Spleen (tissue), 11 donors: ENCODE results near the gene UGT1A10. TPM values are rescaled to one million over a fixed set of nuclear protein-coding genes. Genes with fewer than 3 reads are reported as not detected.
"Not testable (repeated sequence)": the region's sequence is repeated elsewhere in the genome, so short reads cannot be mapped to it uniquely, and the experiment has no call there.

ENCODE experiments used
- DNase-seq: peaks from one replicate; pipeline ENCODE4 v3.0.0-alpha.2; 2020
- H3K27ac ChIP-seq, 8 donors: fragments of 200-600 bp; sonication (generic) in 7 of 8; 1 replicate in 4 of 8; 2 replicates in 4 of 8; pipeline versions ENCODE4 v1.5.0 to v1.8.0; 2016 to 2021; ENCODE audit warnings: inconsistent platforms in 4 of 8, mild to moderate bottlenecking in 4 of 8, moderate library complexity in 1 of 8
- H3K27me3 ChIP-seq, 7 donors: fragments of 200-600 bp; sonication (generic) in 6 of 7; replicated peaks in 1 of 7; 1 replicate in 4 of 7; 2 replicates in 3 of 7; pipeline versions ENCODE4 v1.5.0 to v1.8.0; 2016 to 2021; ENCODE audit warnings: inconsistent platforms in 3 of 7, mild to moderate bottlenecking in 1 of 7
- H3K36me3 ChIP-seq, 6 donors: fragments of 200-600 bp; sonication (generic) in 5 of 6; 1 replicate in 4 of 6; 2 replicates in 2 of 6; pipeline versions ENCODE4 v1.5.0 to v1.8.0; 2016 to 2021; ENCODE audit warnings: inconsistent platforms in 2 of 6
- H3K4me1 ChIP-seq, 6 donors: fragments of 200-600 bp; sonication (generic) in 5 of 6; 1 replicate in 3 of 6; 2 replicates in 3 of 6; pipeline versions ENCODE4 v1.5.0 to v1.8.0; 2016 to 2021; ENCODE audit warnings: inconsistent platforms in 3 of 6
- H3K4me3 ChIP-seq, 8 donors: fragments of 200-600 bp; sonication (generic) in 7 of 8; 1 replicate in 4 of 8; 2 replicates in 4 of 8; pipeline versions ENCODE4 v1.5.0 to v1.8.0; 2016 to 2021; ENCODE audit warnings: inconsistent platforms in 4 of 8, mild to moderate bottlenecking in 4 of 8, moderate library complexity in 2 of 8
- H3K9me3 ChIP-seq, 8 donors: fragments of 200-600 bp; sonication (generic) in 7 of 8; 1 replicate in 4 of 8; 2 replicates in 4 of 8; pipeline versions ENCODE4 v1.5.0 to v1.8.0; 2016 to 2021; ENCODE audit warnings: inconsistent platforms in 4 of 8
- CTCF ChIP-seq, 11 experiments: fragments of 200-600 bp in 7 of 11; fragments of 450-650 bp in 4 of 11; sonication (generic) in 4 of 11; IDR thresholded peaks in 8 of 11; conservative IDR thresholded peaks in 3 of 11; 1 replicate in 7 of 11; 2 replicates in 4 of 11; pipeline versions ENCODE4 v1.4.0 to v1.8.0; 2016 to 2021; ENCODE audit warnings: antibody characterized with exemption in 11 of 11, inconsistent platforms in 4 of 11, mild to moderate bottlenecking in 1 of 11
- POLR2A ChIP-seq, 3 donors: fragments of 450-650 bp; IDR thresholded peaks; one replicate each; pipeline ENCODE4 v1.5.1; 2017; ENCODE audit warnings: antibody characterized with exemption in 3 of 3, mild to moderate bottlenecking in 1 of 3
- POLR2AphosphoS5 ChIP-seq, 3 donors: sonication (generic); formaldehyde crosslinking; IDR thresholded peaks; one replicate each; pipeline ENCODE4 v1.5.1; 2017; ENCODE audit warnings: antibody characterized with exemption in 3 of 3
- WGBS, 5 donors: extraction: QIAGEN DNeasy Blood & Tissue Kit in 3 of 5; methylation state at CpG; one replicate each; pipeline versions ENCODE4 v1.1.5 to v1.1.7; 2013 to 2018; 5-methylcytosine and 5-hydroxymethylcytosine counted together
- intact Hi-C: fragments of 100-400 bp; cut with DNase I; formaldehyde crosslinking; loops from one replicate; pipeline ENCODE4 v1.15.0; 2023; ENCODE audit warnings: low total_unique reads
- polyA plus RNA-seq, 3 donors: library from polyadenylated mRNA; stranded (reverse); fragments of 200-250 nt; gene quantifications; one replicate each; pipeline ENCODE4 v1.2.1, GENCODE V29; 2013
- total RNA-seq, 7 donors: library from RNA; depleted of rRNA in 3 of 7; stranded (reverse); fragments of >200 nt in 3 of 7; fragmentation: NEBNext Ultra II Directional in 4 of 7; extraction: Animal tissue kit (Norgen Biotek cat#: 25700) in 4 of 7; gene quantifications; one replicate each; pipeline versions ENCODE4 v1.1.0 to v1.2.1, GENCODE V29; 2016 to 2021
- donor health status: healthy with polysubstance abuse.
- donor health status: DM: no; HTN: no; CAD: no; lungs with moderate emphysema.
- donor health status: DM: no; HTN: no; CAD: no.
- donor health status: Bipolar disorder and iron deficiency.
- donor health status: healthy.
- donor health status: DM: no; HTN: no; CAD: no.
- donor health status: DM: yes; HTN: yes; CAD: no.

Gene UGT1A10
- total and polyA plus RNA-seq, 10 donors: 0.03 TPM; not detected in 9

- no peak for DNase-seq
- H3K9me3 ChIP-seq: peaks cover 0 to 23% (median 16%) of the 10 kb centered on the region in 8 donors
- H3K27ac ChIP-seq: no peak overlapping the region
- whole genome bisulfite sequencing, 5 donors: 86 to 95% (median 92%) methylated on average over 6 of the region's 6 CpGs
- H3K4me1 ChIP-seq: no peaks in the 10 kb centered on the region
- intact Hi-C loops: no loop called here
- TF ChIP-seq CTCF (IDR thresholded peaks at IDR 0.05 in 8 of 11, conservative IDR thresholded peaks at IDR 0.05 in 3 of 11): no peak
- TF ChIP-seq POLR2AphosphoS5 (IDR thresholded peaks at IDR 0.05): no peak
- TF ChIP-seq POLR2A (IDR thresholded peaks at IDR 0.05): no peak
- peaks cover 0 to 7% (median 0%) of the 10 kb centered on the region in 7 donors for H3K27me3 ChIP-seq
- no peak overlapping the region for H3K4me3 ChIP-seq
- H3K36me3 ChIP-seq: no peaks in the 10 kb centered on the region
Observed at GRCh38 chr2:233747283-233747544, 111.0 kb downstream of the UGT1A10 start.

GRCh38 chr2:233750689-233751088, 114.4 kb downstream of the UGT1A10 start:
- H3K4me1 ChIP-seq, H3K36me3 ChIP-seq, H3K27ac ChIP-seq, intact Hi-C loops, DNase-seq, H3K4me3 ChIP-seq: not testable (repeated sequence)
- H3K27me3 ChIP-seq: peaks cover 0 to 17% (median 0%) of the 10 kb centered on the region in 7 donors
- peaks cover 0 to 23% (median 16%) of the 10 kb centered on the region in 8 donors for H3K9me3 ChIP-seq
- 74 to 89% (median 82%) methylated on average over 2 of the region's 2 CpGs for WGBS, 5 donors

- intact Hi-C loops, DNase-seq: not testable (repeated sequence)
- 58 to 80% (median 77%) methylated on average over 2 of the region's 2 CpGs for WGBS, 5 donors
Observed at GRCh38 chr2:233751212-233752009, 115.2 kb downstream of the UGT1A10 start.

GRCh38 chr2:233754872-233755611, 118.8 kb downstream of the UGT1A10 start:
- intact Hi-C loops: no loop called here
- Histone ChIP-seq H3K4me1 (no peaks in the 10 kb centered on the region), H3K4me3 (no peak overlapping the region), H3K27me3 (peaks cover 0 to 13% (median 0%) of the 10 kb centered on the region in 7 donors), H3K9me3 (peaks cover 0 to 19% (median 15%) of the 10 kb centered on the region in 8 donors), H3K27ac (no peak overlapping the region), H3K36me3 (no peaks in the 10 kb centered on the region)
- WGBS, 5 donors: 91 to 96% (median 93%) methylated on average over 39 to 44 of the region's 44 CpGs
- TF ChIP-seq CTCF (IDR thresholded peaks at IDR 0.05 in 8 of 11, conservative IDR thresholded peaks at IDR 0.05 in 3 of 11) (no peak), POLR2A (IDR thresholded peaks at IDR 0.05) (no peak)
- no peak for DNase-seq

More at GRCh38 chr2:233751212-233752009, 115.2 kb downstream of the UGT1A10 start:
- Histone ChIP-seq H3K9me3 (peaks cover 0 to 23% (median 16%) of the 10 kb centered on the region in 8 donors), H3K27me3 (peaks cover 0 to 17% (median 0%) of the 10 kb centered on the region in 7 donors)
- not testable (repeated sequence) for H3K4me1 ChIP-seq, H3K36me3 ChIP-seq, H3K4me3 ChIP-seq, H3K27ac ChIP-seq

GRCh38 chr2:233756429-233757081, 120.3 kb downstream of the UGT1A10 start:
- 78 to 86% (median 79%) methylated on average over 7 of the region's 7 CpGs for WGBS, 5 donors
- DNase-seq: no peak
- no peak overlapping the region for H3K4me3 ChIP-seq
- H3K36me3 ChIP-seq: no peaks in the 10 kb centered on the region
- peaks cover 0 to 13% (median 0%) of the 10 kb centered on the region in 7 donors for H3K27me3 ChIP-seq
- peaks cover 0 to 4% (median under 1%) of the 10 kb centered on the region in 8 donors for H3K9me3 ChIP-seq
- intact Hi-C loops: no loop called here
- TF ChIP-seq CTCF (IDR thresholded peaks at IDR 0.05 in 8 of 11, conservative IDR thresholded peaks at IDR 0.05 in 3 of 11): no peak
- no peak for TF ChIP-seq POLR2AphosphoS5 (IDR thresholded peaks at IDR 0.05)
- TF ChIP-seq POLR2A (IDR thresholded peaks at IDR 0.05): no peak
- H3K4me1 ChIP-seq: no peaks in the 10 kb centered on the region
- no peak overlapping the region for H3K27ac ChIP-seq
